ENCODE results near the gene ZNF208. TPM values are rescaled to one million over a fixed set of nuclear protein-coding genes. Genes with fewer than 3 reads are reported as not detected.
"Not testable (repeated sequence)": the region's sequence is repeated elsewhere in the genome, so short reads cannot be mapped to it uniquely, and the experiment has no call there.

The ZNF208 gene
- total RNA-seq, 4 donors from 2014 or later: 0.55 to 5.6 (median 2.7) TPM

DNA sequence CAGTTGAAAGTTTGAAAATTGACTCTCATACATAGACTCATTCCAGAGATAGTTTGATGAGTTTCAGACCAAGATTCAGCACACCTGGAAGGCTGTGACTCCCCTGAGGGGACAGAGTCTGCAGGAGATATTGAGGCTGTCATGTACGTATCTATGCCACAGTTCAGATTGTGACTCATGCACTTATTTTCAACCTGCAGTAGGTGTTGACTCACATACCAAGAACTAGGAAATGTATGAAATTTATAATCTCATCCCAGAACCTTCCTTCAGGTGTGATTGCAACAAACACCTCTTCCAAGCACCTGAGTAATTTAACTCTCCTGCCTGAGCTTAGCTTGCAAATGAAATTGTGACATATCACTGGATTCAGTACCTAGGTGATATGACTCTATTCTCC, 110.3 kb downstream of the ZNF208 start:
- DNase-seq (ENCODE audit: low spot score in 2 of 2): no peak
- no peaks in the 10 kb centered on the region for H3K36me3 ChIP-seq
- H3K4me3 ChIP-seq: no peak overlapping the region
- H3K4me1 ChIP-seq: no peaks in the 10 kb centered on the region
- H3K9me3 ChIP-seq: peaks cover 17% of the 10 kb centered on the region
- WGBS: 62% methylated on average over 1 of the region's 1 CpG
- no peak for TF ChIP-seq POLR2A (IDR thresholded peaks at IDR 0.05)
- no peak for TF ChIP-seq POLR2AphosphoS5 (IDR thresholded peaks at IDR 0.05)
- TF ChIP-seq, protein P1, sequence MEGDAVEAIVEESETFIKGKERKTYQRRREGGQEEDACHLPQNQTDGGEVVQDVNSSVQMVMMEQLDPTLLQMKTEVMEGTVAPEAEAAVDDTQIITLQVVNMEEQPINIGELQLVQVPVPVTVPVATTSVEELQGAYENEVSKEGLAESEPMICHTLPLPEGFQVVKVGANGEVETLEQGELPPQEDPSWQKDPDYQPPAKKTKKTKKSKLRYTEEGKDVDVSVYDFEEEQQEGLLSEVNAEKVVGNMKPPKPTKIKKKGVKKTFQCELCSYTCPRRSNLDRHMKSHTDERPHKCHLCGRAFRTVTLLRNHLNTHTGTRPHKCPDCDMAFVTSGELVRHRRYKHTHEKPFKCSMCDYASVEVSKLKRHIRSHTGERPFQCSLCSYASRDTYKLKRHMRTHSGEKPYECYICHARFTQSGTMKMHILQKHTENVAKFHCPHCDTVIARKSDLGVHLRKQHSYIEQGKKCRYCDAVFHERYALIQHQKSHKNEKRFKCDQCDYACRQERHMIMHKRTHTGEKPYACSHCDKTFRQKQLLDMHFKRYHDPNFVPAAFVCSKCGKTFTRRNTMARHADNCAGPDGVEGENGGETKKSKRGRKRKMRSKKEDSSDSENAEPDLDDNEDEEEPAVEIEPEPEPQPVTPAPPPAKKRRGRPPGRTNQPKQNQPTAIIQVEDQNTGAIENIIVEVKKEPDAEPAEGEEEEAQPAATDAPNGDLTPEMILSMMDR (IDR thresholded peaks at IDR 0.05): no peak
- no peak for TF ChIP-seq EP300 (IDR thresholded peaks at IDR 0.05)
- no peak overlapping the region for H3K27ac ChIP-seq
- H3K27me3 ChIP-seq: no peaks in the 10 kb centered on the region

DNA sequence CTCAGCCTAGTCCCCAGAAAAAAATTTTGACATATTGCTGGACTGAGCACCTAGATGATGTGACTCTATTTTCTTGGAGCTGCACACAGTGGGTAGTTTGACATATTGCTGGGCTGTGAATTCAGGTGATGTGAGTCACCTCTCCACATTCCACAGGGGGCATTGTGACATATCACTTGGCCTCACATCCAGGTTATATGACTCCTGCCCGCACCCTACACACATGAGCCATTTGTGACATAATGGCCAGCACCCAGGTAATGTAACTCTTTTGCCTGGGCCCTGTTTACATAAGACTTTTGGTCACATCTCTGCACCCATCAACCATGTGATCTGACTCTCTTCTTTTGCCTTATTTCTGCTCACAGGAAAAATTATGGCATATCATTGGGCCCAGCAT, 119.7 kb downstream of the ZNF208 start:
- 91% methylated on average over 1 of the region's 1 CpG for WGBS
- Histone ChIP-seq H3K27ac (no peak overlapping the region), H3K4me3 (no peak overlapping the region), H3K4me1 (no peaks in the 10 kb centered on the region), H3K36me3 (no peaks in the 10 kb centered on the region), H3K27me3 (no peaks in the 10 kb centered on the region), H3K9me3 (peaks cover 18% of the 10 kb centered on the region)
- no peak for DNase-seq (ENCODE audit: low spot score in 2 of 2)
- TF ChIP-seq, protein P1 (IDR thresholded peaks at IDR 0.05): no peak
- TF ChIP-seq POLR2A (IDR thresholded peaks at IDR 0.05) (no peak), EP300 (IDR thresholded peaks at IDR 0.05) (no peak), POLR2AphosphoS5 (IDR thresholded peaks at IDR 0.05) (no peak)

DNA sequence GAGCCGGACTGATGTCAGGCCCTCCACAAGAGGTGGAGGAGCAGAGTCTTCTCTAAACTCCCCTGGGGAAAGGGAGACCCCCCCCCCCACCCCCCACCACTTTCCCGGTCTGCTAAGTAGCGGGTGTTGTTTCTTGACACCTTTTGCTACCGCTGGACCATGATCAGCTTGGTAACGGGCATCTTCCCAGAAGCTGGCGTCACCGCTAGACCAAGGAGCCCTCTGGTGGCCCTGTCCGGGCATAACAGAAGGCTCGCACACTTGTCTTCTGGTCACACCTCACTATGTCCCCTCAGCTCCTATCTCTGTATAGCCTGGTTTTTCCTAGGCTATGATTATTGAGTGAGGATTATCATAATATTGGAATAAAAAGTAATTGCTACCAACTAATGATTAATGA, 120.7 kb downstream of the ZNF208 start:
- not testable (repeated sequence) for DNase-seq (ENCODE audit: low spot score in 2 of 2)

DNA sequence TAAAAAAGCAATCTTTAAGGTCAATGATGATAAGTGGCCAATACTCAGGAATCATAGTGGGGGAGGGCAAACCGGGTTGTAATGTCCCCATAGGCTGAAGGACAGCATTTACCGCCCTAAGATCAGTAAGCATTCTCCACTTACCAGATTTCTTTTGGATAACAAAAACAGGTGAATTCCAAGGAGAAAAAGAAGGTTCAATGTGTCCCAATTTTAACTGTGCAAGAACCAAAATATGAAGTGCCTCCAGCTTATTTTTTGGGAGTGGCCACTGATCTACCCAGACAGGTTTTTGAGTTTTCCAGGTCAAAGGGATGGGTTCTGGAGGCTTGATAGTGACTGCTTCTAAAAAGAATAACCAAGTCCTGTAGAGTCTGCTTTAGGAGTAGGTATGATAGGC, 125.2 kb downstream of the ZNF208 start:
- WGBS: 73% methylated on average over 2 of the region's 2 CpGs
- H3K27me3 ChIP-seq; DNase-seq (ENCODE audit: low spot score in 2 of 2); H3K4me1 ChIP-seq; H3K27ac ChIP-seq; H3K4me3 ChIP-seq; H3K36me3 ChIP-seq; H3K9me3 ChIP-seq: not testable (repeated sequence)

More for the DNA sequence above, 120.7 kb downstream of the ZNF208 start:
- not testable (repeated sequence) for H3K4me3 ChIP-seq, H3K27me3 ChIP-seq, H3K27ac ChIP-seq, H3K36me3 ChIP-seq, H3K4me1 ChIP-seq
- WGBS: 20% methylated on average over 6 of the region's 9 CpGs
- TF ChIP-seq, protein P1 (IDR thresholded peaks at IDR 0.05): peak in 1 of 2 donors; percentile 31
- H3K9me3 ChIP-seq: peaks cover 14% of the 10 kb centered on the region

DNA sequence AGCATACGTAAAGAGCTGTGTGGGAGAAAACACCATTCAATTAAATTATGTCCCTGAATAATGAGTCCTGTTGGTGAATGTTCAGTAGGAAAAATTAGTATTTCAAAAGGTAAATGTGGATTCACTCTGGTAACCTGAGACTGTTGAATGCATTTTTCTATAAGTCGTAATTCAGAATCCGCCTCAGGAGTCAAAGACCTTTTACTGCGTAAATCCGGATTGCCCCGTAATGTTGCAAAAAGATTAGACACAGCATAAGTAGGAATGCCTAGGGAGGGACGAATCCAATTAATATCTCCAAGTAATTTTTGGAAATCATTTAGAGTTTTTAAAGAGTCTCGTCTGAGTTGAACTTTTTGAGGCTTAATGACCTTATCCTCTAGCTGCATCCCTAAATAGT, 126.0 kb downstream of the ZNF208 start:
- not testable (repeated sequence) for DNase-seq (ENCODE audit: low spot score in 2 of 2); H3K4me1 ChIP-seq; H3K27ac ChIP-seq; H3K9me3 ChIP-seq; H3K4me3 ChIP-seq; H3K36me3 ChIP-seq; H3K27me3 ChIP-seq
- 51% methylated on average over 8 of the region's 8 CpGs for WGBS

DNA sequence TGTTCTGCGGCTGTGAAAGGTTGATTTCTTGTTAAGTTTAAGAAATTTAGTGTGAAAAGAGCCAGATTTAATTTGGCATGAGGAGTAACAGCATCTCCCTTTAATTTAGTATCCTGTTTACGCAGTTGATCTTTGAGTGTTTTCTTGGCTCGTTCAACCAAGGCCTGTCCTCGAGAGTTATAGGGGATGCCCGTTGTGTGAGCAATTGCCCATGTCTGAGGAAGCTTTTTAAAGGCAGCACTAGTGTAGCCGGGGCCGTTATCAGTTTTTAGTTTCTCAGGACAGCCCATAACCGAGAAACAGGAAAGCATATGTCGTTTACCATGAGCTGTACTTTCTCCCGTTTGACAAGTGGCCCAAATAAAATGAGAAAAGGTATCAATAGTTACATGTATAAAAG, 127.2 kb downstream of the ZNF208 start:
- no peaks in the 10 kb centered on the region for H3K27me3 ChIP-seq
- DNase-seq (ENCODE audit: low spot score in 2 of 2): no peak
- WGBS: 82% methylated on average over 10 of the region's 10 CpGs
- H3K36me3 ChIP-seq: no peaks in the 10 kb centered on the region
- no peak overlapping the region for H3K27ac ChIP-seq
- no peaks in the 10 kb centered on the region for H3K9me3 ChIP-seq
- H3K4me1 ChIP-seq: no peaks in the 10 kb centered on the region
- H3K4me3 ChIP-seq: no peak overlapping the region
- no peak for TF ChIP-seq EP300 (IDR thresholded peaks at IDR 0.05)
- TF ChIP-seq, protein P1 (IDR thresholded peaks at IDR 0.05): no peak

Other genes starting within 250 kb of the ZNF208 start
- gene ZNF100, start 243.4 kb downstream of the ZNF208 start, total RNA-seq: 1 to 10 TPM; 1.5 to 7.1 (median 3.5) TPM
- 10 to 100 TPM in 2 of 4 donors, 1 to 10 TPM in 2; 7.7 to 21.7 (median 11.7) TPM for gene ZNF43, start 174.8 kb downstream of the ZNF208 start, total RNA-seq
- 1 to 10 TPM in 1 of 4 donors, under 1 TPM in 3; 0.53 to 2.0 (median 0.73) TPM for gene ZNF257, start 41.5 kb upstream of the ZNF208 start, total RNA-seq
- gene ZNF676, start 186.0 kb upstream of the ZNF208 start, total RNA-seq: under 1 TPM in 3 of 4 donors, not detected in 1; 0.25 to 0.72 (median 0.60) TPM

Data from suprapubic skin (tissue), 4 donors.